HepG2 (cell line): Measurements from ENCODE around the gene GFER. TPM values are rescaled to one million over a fixed set of nuclear protein-coding genes. Genes with fewer than 3 reads are reported as not detected.
A peak's percentile ranks its signal among the peaks of the same experiment; 100 is the strongest.

Experiments used
- GATA4 ChIP-seq: sonication (generic); IDR thresholded peaks from 2 replicates; pipeline ENCODE4 v1.6.1; 2016; ENCODE audit warnings: antibody characterized with exemption, low read depth, borderline replicate concordance
- KLF12 ChIP-seq: sonication (generic); formaldehyde crosslinking; IDR thresholded peaks from 2 replicates; pipeline ENCODE4 v1.4.0; 2020; ENCODE audit warnings: missing genetic modification reagents, borderline replicate concordance
- MIXL1 ChIP-seq: IDR thresholded peaks from 2 replicates; pipeline ENCODE4 v1.6.1; 2016
- PHF21A ChIP-seq: sonication (generic); formaldehyde crosslinking; IDR thresholded peaks from 2 replicates; pipeline ENCODE4 v1.5.0; 2020; ENCODE audit warnings: mild to moderate bottlenecking, missing genetic modification reagents
- PTBP1 ChIP-seq: fragments of 200-400 bp; formaldehyde crosslinking; IDR thresholded peaks from 2 replicates; pipeline ENCODE4 v1.6.1; 2018; ENCODE audit warnings: low read length, low read depth; ENCODE audit not compliant: poor library complexity, severe bottlenecking
- RAD21 ChIP-seq: fragments of 450-650 bp; formaldehyde crosslinking; IDR thresholded peaks from 2 replicates; pipeline ENCODE4 v1.5.0; 2020; ENCODE audit warnings: mild to moderate bottlenecking
- SIX4 ChIP-seq: sonication (generic); formaldehyde crosslinking; IDR thresholded peaks from 2 replicates; pipeline ENCODE4 v1.4.0; 2020; ENCODE audit warnings: missing genetic modification reagents
- SRY ChIP-seq: sonication (generic); formaldehyde crosslinking; IDR thresholded peaks from 2 replicates; pipeline ENCODE4 v1.8.0; 2022; ENCODE audit warnings: mild to moderate bottlenecking, missing genetic modification reagents
- TCF12 ChIP-seq, 2 experiments: fragments of 450-650 bp in 1 of 2; sonication (generic) in 1 of 2; formaldehyde crosslinking in 1 of 2; IDR thresholded peaks; 2 replicates each; pipeline versions ENCODE4 v1.6.1 to v1.8.0; 2017 to 2022; ENCODE audit warnings: antibody characterized with exemption in 1 of 2, mild to moderate bottlenecking in 1 of 2, missing genetic modification reagents in 1 of 2, moderate library complexity in 1 of 2
- TEAD2 ChIP-seq: sonication (generic); formaldehyde crosslinking; IDR thresholded peaks from 2 replicates; pipeline ENCODE4 v1.9.0; 2021; ENCODE audit warnings: missing genetic modification reagents
- TRIM24 ChIP-seq: sonication (generic); formaldehyde crosslinking; IDR thresholded peaks from 2 replicates; pipeline ENCODE4 v1.8.0; 2022; ENCODE audit warnings: mild to moderate bottlenecking, missing genetic modification reagents
- ZC3H13 ChIP-seq: sonication (generic); formaldehyde crosslinking; IDR thresholded peaks from 2 replicates; pipeline ENCODE4 v1.8.1; 2023; ENCODE audit warnings: mild to moderate bottlenecking, missing genetic modification reagents, moderate library complexity
- ZNF20 ChIP-seq: sonication (generic); formaldehyde crosslinking; IDR thresholded peaks from 2 replicates; pipeline ENCODE4 v1.4.0; 2020; ENCODE audit warnings: mild to moderate bottlenecking, moderate library complexity, missing genetic modification reagents
- ZNF263 ChIP-seq: sonication (generic); formaldehyde crosslinking; IDR thresholded peaks from 2 replicates; pipeline ENCODE4 v1.4.0; 2020; ENCODE audit warnings: missing genetic modification reagents
- ZNF577 ChIP-seq: sonication (generic); formaldehyde crosslinking; IDR thresholded peaks from 2 replicates; pipeline ENCODE4 v1.4.0; 2020; ENCODE audit warnings: mild to moderate bottlenecking, low read depth, missing genetic modification reagents, borderline replicate concordance
- ZNF770 ChIP-seq: sonication (generic); formaldehyde crosslinking; IDR thresholded peaks from 2 replicates; pipeline ENCODE4 v1.5.0; 2020; ENCODE audit warnings: mild to moderate bottlenecking, missing genetic modification reagents
- ZNF784 ChIP-seq: sonication (generic); formaldehyde crosslinking; IDR thresholded peaks from 2 replicates; pipeline ENCODE4 v1.5.1; 2020; ENCODE audit warnings: missing genetic modification reagents, mild to moderate bottlenecking, borderline replicate concordance
- polyA plus RNA-seq, 8 experiments: library from polyadenylated mRNA; depleted of rRNA in 3 of 8; stranded (reverse) in 7 of 8; unstranded in 1 of 8; fragments of >200 nt; fragmentation: Illumina TruSeq in 4 of 8; extraction: Trizol in 4 of 8; gene quantifications; 2 replicates each; pipeline versions ENCODE4 v1.2.1 to v1.2.3, GENCODE V29; 2011 to 2016; ENCODE audit warnings: low read depth in 4 of 8, missing spikeins in 1 of 8, mixed read lengths in 1 of 8; ENCODE audit not compliant: insufficient read depth in 1 of 8
- total RNA-seq, 5 experiments: library from RNA; depleted of rRNA; stranded (reverse); fragments of >200 nt; fragmentation: Illumina TruSeq; extraction: Trizol; gene quantifications; 2 replicates each; pipeline ENCODE4 v1.2.3, GENCODE V29; 2016; ENCODE audit warnings: low read depth in 1 of 5
- TF ChIP-seq, protein P1 (sequence below): sonication (generic); formaldehyde crosslinking; IDR thresholded peaks from 2 replicates; pipeline ENCODE4 v1.5.1; 2020; ENCODE audit warnings: mild to moderate bottlenecking, missing genetic modification reagents, borderline replicate concordance
- TF ChIP-seq, protein P2 (sequence below): sonication (generic); formaldehyde crosslinking; conservative IDR thresholded peaks from 2 replicates; pipeline ENCODE4 v1.5.0; 2020; ENCODE audit warnings: missing genetic modification reagents

Gene GFER
- total and polyA plus RNA-seq, 2 of the 13 experiments (the other 11 are each of a cell fraction or from before 2014, with no cell fraction given) = 28.6 to 71.7 TPM

DNA sequence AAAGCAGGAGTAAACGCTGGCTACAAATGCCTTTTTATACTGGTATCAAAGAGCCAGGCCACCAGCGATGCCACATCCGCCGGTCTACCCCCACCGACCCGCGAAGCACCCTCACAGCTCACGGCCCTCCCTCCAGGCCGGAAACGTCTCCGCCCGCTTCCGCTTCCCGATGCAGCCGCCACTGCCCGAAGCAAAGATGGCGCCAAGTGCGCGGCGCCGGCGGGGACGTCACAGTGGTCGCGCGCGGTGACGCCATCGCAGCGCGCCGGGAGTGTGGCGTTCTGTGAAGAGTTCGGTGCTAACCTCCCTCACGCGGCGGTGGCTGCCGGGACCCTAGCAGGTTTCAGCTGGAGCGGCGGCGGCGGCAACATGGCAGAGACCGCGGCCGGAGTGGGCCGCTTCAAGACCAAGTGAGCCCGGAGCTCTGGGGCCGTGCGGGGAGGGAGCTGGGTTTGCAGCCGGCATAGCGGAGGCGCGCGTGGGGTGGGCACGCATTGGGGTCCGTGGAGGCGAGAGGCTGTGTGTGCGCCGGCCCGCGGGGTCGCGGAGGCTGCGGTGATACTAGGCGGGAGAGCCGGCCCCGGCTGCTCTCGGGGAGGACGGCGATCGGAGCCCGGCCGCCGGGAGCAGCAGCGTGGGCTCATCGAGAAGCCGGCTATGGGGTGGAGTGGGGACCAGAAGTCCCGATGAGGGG is 12.1 kb upstream of the GFER start, which contains the start of gene TBL3 (continued):
- TF ChIP-seq ZNF784 (CRISPR knock-in tag) (peak; percentile 89; the same call in 1 of the 2 replicates), TCF12 (IDR thresholded peaks at IDR 0.05) (no peak), TCF12 (CRISPR knock-in tag; IDR thresholded peaks at IDR 0.05) (peak; percentile 76; the same call in 1 of the 2 replicates), MIXL1 (CRISPR knock-in tag) (peak; percentile 64), GATA4 (no peak; the same call in 1 of the 2 replicates), ZC3H13 (CRISPR knock-in tag) (peak; percentile 89), KLF12 (CRISPR knock-in tag) (peak; percentile 95), ZNF20 (CRISPR knock-in tag) (no peak), ZNF770 (CRISPR knock-in tag) (peak; percentile 82), TEAD2 (CRISPR knock-in tag) (no peak), TRIM24 (CRISPR knock-in tag) (no peak), RAD21 (CRISPR knock-in tag) (peak; percentile 15; the same call in 1 of the 2 replicates), SIX4 (CRISPR knock-in tag) (0 out of 2 replicates have a peak, but pooled peaks have one; percentile 18), SRY (CRISPR knock-in tag) (peak; percentile 39; the same call in 1 of the 2 replicates), PHF21A (peak; percentile 88), PTBP1 (no peak), ZNF263 (peak; percentile 71), ZNF577 (CRISPR knock-in tag) (no peak)
- TF ChIP-seq, protein P1, sequence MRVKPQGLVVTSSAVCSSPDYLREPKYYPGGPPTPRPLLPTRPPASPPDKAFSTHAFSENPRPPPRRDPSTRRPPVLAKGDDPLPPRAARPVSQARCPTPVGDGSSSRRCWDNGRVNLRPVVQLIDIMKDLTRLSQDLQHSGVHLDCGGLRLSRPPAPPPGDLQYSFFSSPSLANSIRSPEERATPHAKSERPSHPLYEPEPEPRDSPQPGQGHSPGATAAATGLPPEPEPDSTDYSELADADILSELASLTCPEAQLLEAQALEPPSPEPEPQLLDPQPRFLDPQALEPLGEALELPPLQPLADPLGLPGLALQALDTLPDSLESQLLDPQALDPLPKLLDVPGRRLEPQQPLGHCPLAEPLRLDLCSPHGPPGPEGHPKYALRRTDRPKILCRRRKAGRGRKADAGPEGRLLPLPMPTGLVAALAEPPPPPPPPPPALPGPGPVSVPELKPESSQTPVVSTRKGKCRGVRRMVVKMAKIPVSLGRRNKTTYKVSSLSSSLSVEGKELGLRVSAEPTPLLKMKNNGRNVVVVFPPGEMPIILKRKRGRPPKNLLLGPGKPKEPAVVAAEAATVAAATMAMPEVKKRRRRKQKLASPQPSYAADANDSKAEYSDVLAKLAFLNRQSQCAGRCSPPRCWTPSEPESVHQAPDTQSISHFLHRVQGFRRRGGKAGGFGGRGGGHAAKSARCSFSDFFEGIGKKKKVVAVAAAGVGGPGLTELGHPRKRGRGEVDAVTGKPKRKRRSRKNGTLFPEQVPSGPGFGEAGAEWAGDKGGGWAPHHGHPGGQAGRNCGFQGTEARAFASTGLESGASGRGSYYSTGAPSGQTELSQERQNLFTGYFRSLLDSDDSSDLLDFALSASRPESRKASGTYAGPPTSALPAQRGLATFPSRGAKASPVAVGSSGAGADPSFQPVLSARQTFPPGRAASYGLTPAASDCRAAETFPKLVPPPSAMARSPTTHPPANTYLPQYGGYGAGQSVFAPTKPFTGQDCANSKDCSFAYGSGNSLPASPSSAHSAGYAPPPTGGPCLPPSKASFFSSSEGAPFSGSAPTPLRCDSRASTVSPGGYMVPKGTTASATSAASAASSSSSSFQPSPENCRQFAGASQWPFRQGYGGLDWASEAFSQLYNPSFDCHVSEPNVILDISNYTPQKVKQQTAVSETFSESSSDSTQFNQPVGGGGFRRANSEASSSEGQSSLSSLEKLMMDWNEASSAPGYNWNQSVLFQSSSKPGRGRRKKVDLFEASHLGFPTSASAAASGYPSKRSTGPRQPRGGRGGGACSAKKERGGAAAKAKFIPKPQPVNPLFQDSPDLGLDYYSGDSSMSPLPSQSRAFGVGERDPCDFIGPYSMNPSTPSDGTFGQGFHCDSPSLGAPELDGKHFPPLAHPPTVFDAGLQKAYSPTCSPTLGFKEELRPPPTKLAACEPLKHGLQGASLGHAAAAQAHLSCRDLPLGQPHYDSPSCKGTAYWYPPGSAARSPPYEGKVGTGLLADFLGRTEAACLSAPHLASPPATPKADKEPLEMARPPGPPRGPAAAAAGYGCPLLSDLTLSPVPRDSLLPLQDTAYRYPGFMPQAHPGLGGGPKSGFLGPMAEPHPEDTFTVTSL (CRISPR knock-in tag) = no peak
- TF ChIP-seq, protein P2, sequence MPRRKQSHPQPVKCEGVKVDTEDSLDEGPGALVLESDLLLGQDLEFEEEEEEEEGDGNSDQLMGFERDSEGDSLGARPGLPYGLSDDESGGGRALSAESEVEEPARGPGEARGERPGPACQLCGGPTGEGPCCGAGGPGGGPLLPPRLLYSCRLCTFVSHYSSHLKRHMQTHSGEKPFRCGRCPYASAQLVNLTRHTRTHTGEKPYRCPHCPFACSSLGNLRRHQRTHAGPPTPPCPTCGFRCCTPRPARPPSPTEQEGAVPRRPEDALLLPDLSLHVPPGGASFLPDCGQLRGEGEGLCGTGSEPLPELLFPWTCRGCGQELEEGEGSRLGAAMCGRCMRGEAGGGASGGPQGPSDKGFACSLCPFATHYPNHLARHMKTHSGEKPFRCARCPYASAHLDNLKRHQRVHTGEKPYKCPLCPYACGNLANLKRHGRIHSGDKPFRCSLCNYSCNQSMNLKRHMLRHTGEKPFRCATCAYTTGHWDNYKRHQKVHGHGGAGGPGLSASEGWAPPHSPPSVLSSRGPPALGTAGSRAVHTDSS (CRISPR knock-in tag) = 0 out of 2 replicates have a peak, but pooled peaks have one; percentile 24
